HG02943 (cell line): ENCODE data around the gene TSC22D1.
"Not testable (repeated sequence)": the region's sequence is repeated elsewhere in the genome, so short reads cannot be mapped to it uniquely, and the experiment has no call there.

Source experiments
- ATAC-seq: cut with Tn5 transposase; IDR thresholded peaks from one replicate; pipeline ENCODE4 v1.9.1; 2021; ENCODE audit warnings: mild to moderate bottlenecking, low read depth, moderate library complexity; ENCODE audit not compliant: unreplicated experiment

TSC22D1 gene

DNA sequence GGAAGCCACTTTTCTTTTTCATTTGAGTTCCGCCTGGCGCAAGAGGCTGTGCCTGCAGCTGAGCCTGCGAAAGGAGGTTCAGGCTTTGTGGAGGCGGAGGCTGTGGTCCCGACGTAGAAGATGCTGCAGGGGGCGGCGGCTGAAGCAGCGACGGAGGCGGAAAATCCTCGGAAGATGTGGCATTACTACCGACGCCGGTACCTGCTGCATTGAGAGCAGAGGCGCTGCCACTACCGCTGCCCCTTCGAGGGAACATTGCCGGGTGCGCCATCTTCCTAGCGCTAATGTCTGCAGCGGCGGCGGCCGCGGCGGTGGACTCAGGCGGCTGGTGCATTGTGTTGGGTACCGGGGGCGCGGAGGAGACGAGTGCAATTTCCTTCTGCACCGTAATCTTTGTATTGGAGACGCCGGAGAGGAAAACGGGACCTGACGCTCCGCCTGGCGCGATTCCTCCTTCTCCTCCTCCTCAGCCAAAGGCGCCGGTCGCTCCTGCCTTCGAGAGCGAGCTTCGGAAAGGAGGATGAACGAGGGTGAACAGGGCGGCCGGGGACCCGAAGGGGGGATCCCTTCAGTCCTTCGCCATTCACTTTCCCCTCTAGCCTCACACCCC lies at the start of gene TSC22D1:
Gene TSC22D1 (minus strand): TSS at position 590 of the 610 bp plus-strand sequence. CDS start 256 bp downstream, at position 334.
- no peak for ATAC-seq

DNA sequence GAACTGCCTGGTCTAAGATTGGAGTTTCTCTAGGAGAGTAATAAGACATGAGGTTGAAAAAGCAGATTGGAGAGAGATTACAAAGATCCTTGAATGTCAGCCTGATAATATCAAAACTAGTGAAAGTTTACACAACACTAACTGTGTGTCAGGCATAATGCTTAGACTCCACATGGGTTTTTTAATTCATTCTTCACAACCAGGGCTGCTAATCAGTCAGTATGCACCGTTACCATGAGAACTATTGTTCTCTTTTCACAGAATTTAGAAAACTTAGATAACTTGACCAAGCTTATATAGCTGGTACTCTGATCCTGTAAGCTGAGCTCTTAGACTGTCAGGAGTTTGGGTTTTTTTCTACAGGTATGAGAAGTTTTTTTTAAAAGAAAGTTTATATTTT lies 46.6 kb upstream of the TSC22D1 start:
- no peak for ATAC-seq

- no peak for ATAC-seq
These were observed 46.1 kb upstream of the TSC22D1 start for GRCh38 chr13:44622261-44622660.

- no peak for ATAC-seq
These were observed 43.9 kb upstream of the TSC22D1 start for GRCh38 chr13:44620057-44620456.

DNA sequence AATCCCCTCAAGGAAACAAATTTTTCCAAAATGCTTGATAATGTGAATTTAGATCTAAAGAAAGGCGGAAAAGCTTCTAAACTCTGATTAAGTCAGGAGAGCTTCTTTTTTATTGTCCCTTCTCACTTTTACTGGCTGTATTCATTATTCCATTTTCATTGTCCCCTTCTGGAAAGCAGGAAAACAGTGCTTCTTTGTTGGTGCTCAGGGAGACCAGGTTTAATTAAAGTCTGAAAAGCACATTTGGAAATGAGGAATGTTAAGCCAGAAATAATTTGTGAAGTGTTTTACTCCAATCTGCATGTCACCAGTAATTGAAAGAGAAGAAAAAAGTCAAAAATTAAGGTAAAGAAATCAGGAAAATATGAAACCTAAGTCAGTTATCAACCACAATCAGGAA lies 43.5 kb upstream of the TSC22D1 start:
- no peak for ATAC-seq

DNA sequence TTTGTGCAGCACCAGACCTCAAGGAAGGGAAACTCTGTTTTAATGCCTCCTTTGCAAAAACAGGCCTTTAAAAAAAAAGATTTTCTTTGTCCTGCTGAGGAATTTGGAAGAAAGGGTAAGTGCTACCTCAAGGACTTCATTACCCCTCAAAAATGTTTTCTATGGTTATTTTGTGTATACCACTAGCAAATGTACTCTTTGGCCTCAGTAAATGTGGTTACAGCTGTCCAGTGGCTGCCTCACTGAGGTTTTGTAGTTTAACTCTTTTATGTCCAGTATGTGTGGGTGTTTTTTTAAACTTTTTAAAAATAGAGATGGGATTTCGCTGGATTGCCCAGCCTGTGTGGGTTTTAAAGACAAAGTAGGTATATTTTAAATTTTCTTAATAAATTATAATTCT lies 42.2 kb upstream of the TSC22D1 start:
- no peak for ATAC-seq

GRCh38 chr13:44617648-44618047 lies 41.5 kb upstream of the TSC22D1 start:
- no peak for ATAC-seq

DNA sequence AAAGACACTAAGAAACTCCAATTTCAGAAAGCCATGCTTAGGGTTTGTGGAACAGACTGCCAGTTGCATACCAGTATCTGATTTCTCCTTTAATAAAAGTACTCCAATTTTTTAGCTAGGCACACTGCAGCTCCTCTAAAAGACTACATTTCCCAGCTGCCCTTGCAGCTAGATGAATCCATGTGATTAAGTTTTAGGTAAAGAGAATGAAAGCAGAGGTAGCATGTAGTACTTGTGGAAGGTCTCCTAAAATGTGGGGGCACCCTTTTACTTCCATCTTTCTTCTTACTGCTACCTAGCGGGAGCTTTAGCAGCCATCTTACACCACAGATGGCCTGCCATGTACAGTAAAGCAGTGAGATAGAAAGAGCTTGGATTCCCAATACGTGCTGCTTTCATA lies 33.0 kb upstream of the TSC22D1 start:
- no peak for ATAC-seq

DNA sequence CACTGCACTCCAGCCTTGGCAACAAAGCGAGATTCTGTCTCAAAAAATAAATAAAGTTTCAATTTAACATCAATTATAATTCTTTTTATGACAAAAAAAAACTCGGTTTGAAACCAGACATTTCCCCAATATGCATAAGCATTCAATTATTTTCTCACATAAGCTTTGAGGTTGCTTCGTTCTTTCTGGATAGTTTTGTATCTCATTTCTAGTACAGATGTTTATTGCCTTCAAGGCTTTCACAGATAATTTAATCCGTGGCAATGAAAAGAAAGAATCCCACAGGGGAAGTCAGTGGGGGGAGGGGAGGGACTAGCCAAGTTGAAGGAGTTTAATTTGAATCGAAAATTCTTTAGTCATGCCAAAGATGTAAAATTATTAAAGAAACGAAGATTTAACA lies 29.6 kb upstream of the TSC22D1 start:
- ATAC-seq: no peak

DNA sequence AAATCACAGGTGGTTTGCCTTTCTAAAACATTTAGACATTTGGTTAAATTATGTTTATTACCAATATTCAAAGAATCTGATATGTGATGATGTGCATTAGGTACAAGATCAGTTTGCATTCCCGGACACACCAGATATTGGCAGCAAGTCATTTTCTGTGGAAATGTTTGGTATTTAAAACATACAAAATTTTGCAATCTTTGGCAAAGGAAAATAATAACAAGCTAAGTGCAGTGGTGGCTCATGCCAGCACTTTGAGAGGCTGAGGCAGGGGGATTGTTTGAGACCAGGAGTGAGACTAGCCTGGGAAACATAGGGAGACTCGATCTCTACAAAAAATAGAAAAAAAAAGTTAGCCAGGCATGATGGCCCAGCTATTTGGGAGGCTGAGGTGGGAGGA lies 29.1 kb upstream of the TSC22D1 start:
- ATAC-seq: no peak

- ATAC-seq: no peak
These were observed 25.5 kb upstream of the TSC22D1 start for GRCh38 chr13:44601586-44601985.

DNA sequence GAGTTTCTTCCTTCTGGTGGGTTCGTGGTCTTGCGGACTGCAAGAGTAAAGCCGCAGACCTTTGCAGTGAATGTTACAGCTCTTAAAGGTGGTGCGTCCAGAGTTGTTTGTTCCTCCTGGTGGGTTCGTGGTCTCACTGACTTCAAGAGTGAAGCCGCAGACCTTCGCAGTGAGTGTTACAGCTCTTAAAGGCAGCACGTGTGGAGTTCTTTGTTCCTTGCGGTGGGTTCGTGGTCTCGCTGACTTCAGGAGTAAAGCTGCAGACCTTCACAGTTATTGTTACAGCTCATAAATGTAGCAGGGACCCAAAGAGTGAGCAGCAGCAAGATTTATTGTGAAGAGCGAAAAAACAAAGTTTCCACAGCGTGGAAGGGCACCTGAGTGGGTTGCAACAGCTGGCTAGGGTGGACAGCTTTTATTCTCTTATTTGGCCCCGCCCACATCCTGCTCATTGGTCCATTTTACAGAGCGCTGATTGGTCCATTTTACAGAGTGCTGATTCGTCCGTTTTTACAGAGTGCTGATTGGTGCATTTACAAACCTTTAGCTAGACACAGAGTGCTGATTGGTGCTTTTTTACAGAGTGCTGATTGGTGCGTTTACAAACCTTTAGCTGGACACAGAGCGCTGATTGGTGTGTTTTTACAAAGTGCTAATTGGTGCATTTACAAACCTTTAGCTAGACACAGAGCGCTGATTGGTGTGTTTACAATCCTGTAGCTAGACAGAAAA lies 17.9 kb upstream of the TSC22D1 start:
- not testable (repeated sequence) for ATAC-seq

- no peak for ATAC-seq
These were observed 16.2 kb upstream of the TSC22D1 start for GRCh38 chr13:44592216-44592847.

GRCh38 chr13:44591316-44591715 lies 15.2 kb upstream of the TSC22D1 start:
- no peak for ATAC-seq

DNA sequence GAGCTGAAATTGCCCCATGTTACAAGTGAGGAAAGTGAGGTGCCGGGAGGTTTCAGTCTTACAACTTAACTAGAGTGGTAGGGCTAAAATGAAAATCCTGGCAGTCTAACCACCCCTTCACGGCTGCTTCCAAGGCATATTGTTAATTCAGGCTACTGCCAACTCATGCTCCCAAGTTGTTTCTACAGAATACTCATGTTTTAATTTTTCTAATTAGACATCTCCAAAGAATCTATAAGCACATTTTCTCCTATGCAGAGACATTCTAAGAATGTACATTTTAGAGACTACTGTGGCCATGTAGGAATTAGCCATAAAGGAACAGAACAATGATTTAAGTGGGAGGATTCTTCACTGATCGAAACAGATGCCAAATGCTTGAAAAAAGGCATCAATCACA lies 7.0 kb upstream of the TSC22D1 start:
- no peak for ATAC-seq

- peak; percentile 0 for ATAC-seq
These were observed 1.9 kb upstream of the TSC22D1 start for GRCh38 chr13:44578067-44578400.

- ATAC-seq: peak; percentile 69
These were observed 1.3 kb upstream of the TSC22D1 start for GRCh38 chr13:44577236-44578066.

DNA sequence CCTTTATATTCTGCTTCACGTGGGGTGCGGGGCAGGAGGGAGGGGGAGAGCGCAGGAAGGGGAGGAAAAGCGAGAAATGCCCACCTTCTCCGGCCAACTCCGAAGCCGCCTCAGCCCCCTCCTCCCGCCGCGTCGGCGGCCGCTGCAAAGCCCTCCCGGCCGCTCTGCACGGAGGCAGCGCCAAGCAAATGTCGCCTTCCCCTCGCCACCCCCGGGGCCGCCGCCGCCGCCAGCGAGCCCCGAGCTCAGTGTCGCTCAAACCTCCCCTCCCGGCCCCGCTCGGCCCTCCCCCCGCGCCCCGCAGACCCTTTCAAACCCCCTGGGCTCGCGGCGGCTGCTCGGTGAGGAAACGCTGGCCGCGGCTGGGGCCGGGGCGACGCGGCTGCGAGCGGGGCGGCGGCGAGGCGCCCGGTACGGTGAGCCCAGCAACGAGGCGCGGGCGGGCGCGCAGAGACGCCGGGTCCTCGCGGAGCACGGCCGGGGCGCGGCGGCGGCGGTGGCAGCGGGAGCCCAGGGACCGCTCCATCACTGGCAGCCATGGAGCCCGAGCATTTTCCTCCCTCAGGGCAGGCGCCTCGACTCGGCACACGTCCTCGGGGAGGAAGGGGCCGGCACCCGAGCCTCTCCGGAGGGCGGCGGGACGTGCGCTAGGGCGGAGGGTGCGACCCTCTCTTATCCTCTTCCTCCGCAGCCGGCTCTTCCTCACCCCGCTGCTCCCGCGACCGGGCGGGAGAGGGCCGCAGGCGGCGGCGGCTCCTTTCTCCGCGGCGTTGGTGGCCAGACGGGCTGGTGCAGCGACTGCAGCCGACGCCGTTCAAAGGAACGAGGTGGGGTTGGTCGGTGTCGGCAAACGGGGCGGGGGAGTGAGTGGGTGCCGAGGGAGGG lies 463 bp upstream of the TSC22D1 start:
- peak; percentile 25 for ATAC-seq

- ATAC-seq: no peak
These were observed 1.1 kb downstream of the TSC22D1 start for GRCh38 chr13:44575035-44575434.

DNA sequence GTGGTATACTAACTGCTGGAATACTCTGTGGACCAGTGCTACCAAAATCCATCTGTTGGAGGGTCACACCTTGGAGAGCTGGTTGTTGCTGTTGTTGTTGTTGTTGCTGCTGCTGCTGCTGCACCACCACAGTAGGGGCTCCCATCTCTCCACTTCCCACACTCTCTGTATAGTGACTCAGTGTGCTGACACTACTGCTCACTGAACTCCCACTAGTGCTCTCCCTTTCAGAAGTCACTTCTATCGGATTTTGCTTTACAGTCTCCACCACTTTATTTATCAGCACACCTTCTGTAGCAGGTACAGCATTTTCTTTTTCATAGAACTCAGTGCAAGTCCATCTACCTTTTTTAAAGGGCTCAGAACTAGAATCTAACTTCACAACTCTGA lies 1.7 kb downstream of the TSC22D1 start:
- no peak for ATAC-seq
